Activated T-helper 1 cell treated with anti-CD3 and anti-CD28 coated beads, Interleukin-2, amount 50 U/mL, for 16 hours (primary cell): ENCODE measurements around the gene NTPCR.

Experiments used
- DNase-seq, 2 donors: peaks; one replicate each; pipeline ENCODE4 v3.0.0-alpha.2; 2020; ENCODE audit warnings: low read depth in 1 of 2, low spot score in 1 of 2

The NTPCR gene

DNA sequence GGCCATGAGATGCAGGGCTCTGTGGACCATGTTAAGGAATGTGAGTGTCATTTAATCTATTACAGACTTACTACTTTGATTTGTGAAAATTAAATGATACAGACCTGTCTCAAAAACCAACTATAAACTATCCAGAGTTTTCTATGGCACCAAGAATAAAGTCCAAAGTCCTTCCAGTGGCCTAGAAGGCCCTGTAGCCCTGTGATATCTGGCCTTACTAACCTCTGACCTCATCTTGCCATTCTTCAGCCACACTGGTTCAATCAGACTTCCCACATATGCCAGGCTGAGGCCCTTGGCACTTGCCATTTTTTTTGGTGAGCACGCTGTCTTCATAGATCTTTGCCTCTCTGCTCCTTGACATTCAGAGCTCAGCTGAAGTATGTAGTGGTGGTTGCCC lies 7.7 kb downstream of the NTPCR start:
- DNase-seq: no peak

- no peak for DNase-seq
Observed at GRCh38 chr1:232962761-232963745, 12.6 kb downstream of the NTPCR start.

GRCh38 chr1:232964601-232965000 lies 14.2 kb downstream of the NTPCR start:
- no peak for DNase-seq

DNA sequence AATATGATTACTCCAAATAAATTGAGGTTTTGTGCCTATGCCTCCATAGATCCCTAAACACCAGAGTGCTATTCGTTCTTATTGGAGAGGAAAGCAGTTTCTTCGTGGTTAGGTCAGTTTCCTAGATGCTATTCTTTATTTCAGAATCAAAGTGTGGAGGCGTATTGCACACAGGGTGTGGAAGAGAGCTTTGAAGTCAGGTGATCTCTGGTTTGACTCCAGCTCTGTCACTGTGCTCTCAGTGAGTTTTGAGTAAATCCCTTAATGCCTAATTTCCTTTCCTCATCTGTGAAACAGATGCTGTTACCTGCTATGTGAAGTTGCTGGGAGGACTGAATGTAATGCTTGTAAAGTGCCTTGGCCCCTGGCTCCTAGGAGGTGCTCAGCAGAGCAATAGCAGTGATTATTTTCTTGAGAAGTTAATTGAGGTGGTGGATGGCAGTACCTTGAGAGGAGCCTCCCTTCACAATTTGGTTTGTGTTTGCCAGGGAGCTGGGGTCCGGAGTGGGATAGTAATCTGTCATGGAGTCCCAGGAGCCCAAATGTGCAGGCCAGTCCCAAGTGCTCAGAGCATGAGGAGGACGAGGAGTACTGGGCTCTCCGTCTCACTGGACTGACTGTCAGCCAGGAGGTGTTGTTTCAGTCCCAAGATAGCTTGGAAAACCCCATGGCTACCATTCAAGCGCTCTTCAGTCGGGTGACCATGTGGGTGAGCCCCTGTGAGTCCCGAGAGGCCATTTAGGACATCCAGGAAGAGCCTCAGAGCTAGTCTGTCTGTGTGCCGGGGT lies 14.9 kb downstream of the NTPCR start:
- no peak for DNase-seq

DNA sequence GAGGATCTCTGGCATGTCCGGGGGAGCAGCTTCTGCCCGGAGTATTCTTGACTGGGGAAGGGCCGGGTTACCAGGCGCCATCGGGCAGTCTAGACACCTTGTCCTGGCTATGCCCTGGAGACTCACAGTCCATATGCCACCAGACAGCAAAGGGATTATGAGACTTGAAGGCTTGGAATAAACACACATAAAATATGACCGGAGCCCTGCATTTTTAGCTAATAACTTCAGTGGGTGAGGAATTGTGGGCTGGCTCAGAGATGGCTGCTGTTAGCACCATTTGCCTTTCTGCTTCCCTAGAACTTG lies 15.5 kb downstream of the NTPCR start:
- DNase-seq: no peak

DNA sequence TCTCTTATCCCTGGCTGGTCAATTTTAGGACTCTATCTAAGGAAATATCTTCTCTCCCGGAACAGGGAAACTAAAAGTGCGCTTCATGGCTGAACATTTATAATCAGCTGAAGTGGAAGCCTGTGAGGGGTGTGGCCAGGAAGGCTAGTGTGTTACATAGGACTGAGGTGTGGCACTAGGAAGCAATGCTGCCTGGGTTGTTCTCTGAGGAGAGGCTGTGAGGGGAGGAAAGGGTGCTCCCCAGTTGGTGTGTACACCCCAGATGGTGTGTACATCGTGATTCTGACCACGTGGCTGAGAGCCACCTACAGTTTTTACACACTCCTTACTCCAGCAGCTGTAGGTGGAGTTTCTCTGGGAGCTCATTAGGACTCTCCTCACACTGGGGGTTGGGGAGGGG lies 16.3 kb downstream of the NTPCR start:
- no peak for DNase-seq

DNA sequence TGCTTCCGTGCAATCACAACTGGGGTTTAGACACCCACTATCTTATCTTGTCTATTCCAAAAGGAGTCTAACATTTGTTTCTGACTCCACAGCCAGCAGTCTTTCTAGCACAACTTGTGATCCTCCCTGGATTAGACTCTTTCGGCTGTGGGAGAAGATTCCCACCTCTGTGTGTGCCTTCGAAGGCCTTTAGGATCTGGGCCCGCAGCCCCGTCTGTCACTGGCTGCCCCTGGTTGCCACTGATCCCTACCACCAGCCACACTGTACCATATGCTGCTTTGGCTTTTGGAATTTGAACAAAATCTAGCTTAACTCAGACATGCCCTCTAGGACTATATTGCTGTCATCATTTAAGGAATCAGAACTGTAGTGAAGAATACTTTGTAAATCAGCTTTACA lies 18.0 kb downstream of the NTPCR start:
- DNase-seq: no peak

DNA sequence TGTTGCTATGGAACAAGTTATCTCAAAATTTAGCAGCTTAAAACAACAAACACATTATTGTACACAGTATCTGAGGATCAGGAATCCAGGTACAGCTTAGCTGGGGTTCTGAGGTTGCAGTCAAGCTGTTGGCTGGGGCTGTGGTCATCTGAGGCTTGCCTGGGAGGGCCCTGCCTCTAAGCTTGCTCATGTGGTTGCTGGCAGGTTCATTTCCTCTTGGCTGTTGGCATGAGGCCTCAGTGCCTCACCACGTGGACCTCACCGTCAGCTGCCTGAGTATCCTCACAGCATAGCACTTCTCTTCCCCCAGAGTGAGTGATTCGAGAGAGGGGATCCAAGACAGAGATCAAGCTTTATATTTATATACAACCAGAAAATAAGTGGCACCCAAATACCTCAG lies 18.6 kb downstream of the NTPCR start:
- DNase-seq: no peak

- no peak for DNase-seq
Observed at GRCh38 chr1:232969799-232970198, 19.4 kb downstream of the NTPCR start.

DNA sequence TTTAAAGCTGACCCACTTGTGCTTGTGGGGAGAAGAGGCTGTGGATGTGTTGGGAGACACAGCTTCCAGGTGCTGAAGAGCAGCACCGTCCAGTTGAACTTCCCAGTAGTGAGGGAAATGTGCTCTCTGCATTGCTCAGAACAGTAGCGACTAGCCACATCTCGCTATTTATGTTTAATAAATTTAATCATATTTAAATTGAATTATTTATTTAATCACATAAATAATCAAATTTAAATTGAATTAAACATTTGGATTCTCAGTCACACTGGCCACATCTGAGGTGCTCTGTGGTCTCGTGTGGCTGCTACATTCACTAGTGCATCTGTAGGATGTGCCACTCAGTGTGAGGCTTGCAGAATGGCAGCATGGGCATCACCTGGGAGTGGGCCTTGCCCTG lies 20.1 kb downstream of the NTPCR start:
- no peak for DNase-seq

DNA sequence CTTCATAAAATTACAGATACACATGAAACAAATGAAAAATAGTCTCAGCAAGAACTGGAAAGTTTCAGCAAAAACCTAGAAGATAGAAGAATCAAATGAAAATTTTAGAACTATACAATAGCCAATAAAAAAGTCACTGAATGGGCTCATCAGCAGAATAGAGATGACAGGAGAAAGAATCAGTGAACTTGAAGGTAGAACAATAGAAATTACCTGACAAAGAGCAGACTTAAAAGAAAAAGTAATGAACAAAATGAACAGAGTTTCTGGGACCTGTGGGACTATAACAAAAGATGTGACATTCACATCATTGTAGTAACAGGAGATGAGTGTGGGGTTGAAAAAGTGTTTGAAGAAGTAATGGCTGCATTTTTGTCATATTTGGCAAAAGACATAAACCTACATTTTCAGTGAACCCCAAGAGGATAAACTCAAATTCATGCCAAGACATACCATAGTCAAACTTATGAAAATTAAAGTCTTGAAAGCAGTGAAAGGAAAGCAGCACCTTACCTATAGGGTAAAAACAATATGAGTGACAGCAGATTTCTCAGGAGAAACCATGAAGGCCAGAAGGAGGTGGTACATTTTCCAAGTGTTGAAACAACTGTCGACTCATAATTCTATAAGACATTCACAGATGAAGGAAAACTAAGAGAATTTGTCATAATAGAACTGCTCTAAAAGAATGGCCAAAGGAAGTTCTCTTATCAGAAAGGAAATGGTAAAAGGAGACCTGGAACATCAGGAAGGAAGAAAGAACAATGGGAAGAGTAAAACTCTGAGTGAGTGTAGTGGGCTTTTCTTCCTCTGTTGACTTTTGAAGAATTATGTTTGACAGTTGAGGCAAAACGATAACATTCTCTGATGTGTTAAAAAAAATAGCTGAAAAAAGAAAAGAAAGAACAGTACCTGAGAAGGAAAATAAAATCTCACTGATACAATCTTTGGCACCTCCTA lies 23.5 kb downstream of the NTPCR start:
- no peak for DNase-seq

GRCh38 chr1:232974971-232975370 lies 24.6 kb downstream of the NTPCR start:
- no peak for DNase-seq

- DNase-seq: no peak
Observed at GRCh38 chr1:232978091-232978634, 27.8 kb downstream of the NTPCR start.

DNA sequence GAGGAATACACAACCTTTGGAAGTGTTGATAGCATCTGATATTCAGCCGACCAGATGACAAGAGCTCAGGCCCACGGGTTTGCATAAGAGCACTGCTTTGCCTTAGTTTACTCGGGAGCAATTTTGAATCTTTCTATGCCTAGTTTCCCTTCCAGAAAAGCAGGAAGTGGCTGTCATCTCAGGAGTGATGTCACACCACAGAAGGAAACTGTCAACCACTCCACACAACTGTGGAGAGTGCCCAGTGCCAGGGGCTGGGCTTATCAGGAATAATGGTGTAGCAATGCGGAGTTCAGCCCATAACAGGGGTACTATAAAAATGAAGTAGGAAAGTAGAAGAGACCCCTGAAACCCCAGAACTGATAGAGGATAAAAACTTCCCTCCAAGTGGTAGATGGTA lies 28.4 kb downstream of the NTPCR start:
- no peak for DNase-seq

- DNase-seq: no peak
Observed at GRCh38 chr1:232979558-232979957, 29.1 kb downstream of the NTPCR start.

- DNase-seq: no peak
Observed at GRCh38 chr1:232980355-232980978, 30.1 kb downstream of the NTPCR start.

DNA sequence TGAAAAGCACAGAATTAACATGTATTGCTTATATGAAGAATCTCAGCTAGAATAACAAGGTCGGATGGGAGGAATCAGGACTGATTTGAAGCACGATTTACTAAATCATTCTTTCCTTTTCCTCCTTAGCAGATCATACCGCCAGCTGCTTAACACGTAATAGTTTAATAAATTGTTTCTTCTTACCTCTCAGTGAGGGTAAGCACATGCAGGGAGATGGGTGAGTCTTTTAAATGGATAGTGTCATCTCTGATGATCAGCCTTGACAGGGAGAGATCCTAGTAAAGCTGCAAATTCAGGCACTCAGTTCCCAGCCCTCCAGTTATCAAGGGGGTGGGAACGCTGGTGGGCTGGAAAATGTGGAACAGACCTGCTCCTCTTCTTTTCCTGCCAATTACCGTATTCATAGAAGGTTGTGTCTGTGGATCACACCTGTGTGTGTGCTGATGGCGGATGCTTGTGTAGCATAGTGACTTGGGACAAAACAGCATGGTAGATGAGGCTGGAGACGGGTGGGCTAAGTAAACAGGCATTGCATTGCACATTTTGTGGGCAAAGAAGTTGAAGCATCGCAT lies 30.7 kb downstream of the NTPCR start:
- no peak for DNase-seq

- no peak for DNase-seq
Observed at GRCh38 chr1:232982238-232982944, 32.0 kb downstream of the NTPCR start.

DNA sequence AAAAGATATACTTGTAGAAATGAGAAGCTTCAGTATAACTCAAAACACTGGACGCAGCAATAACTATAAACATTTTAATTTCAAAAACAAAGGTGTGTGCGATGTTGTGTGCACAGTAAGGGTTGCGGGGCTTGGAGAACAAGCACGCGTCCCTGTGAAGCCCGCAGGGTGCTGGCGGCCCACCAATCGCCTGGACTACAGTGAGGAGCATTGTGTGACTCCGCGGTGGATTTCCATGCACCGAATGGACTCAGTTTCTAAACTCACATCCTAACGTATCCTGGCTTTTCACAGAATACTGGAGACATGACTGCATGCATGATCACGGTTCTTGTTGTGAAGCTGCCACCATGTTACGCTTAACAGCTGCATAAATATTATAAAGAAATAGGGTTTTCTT lies 33.0 kb downstream of the NTPCR start:
- no peak for DNase-seq
